A673 (cell line): Measurements from ENCODE around the gene NUDT16. TPM values are rescaled to one million over a fixed set of nuclear protein-coding genes. Genes with fewer than 3 reads are reported as not detected.
"Not testable (repeated sequence)": the region's sequence is repeated elsewhere in the genome, so short reads cannot be mapped to it uniquely, and the experiment has no call there.

ENCODE experiments used
- BruUV-seq: library from RNA; stranded (reverse); fragments of 400-500 nt; replicated peaks from 2 replicates; lab custom pipeline; 2021; lab: Mats Ljungman, UMichigan
- CTCF ChIA-PET: fragments of 300-600 bp; sonication (Branson Sonifier 250); formaldehyde crosslinking; loops from one replicate; lab custom pipeline; 2022; ENCODE audit warnings: antibody characterized with exemption; lab: Charles Lee
- POLR2A ChIA-PET: fragments of 300-600 bp; sonication (Branson Sonifier 250); formaldehyde crosslinking; loops from one replicate; lab custom pipeline; 2022; ENCODE audit warnings: antibody characterized with exemption; ENCODE audit not compliant: low non-redundant PET; lab: Charles Lee
- DNase-seq: peaks from one replicate; pipeline ENCODE4 v3.0.0-alpha.2; 2015; ENCODE audit warnings: low spot score
- H3K27ac ChIP-seq: fragments of 200-600 bp; sonication (generic); 2 replicates; pipeline ENCODE4 v1.5.1; 2016; ENCODE audit warnings: mixed run types, low read depth, mild to moderate bottlenecking, mixed read lengths, antibody characterized with exemption, low read length; ENCODE audit not compliant: poor library complexity, severe bottlenecking
- H3K27me3 ChIP-seq: fragments of 200-600 bp; sonication (generic); replicated peaks from 2 replicates; pipeline ENCODE4 v1.6.1; 2017; ENCODE audit warnings: mixed run types, low read depth, mild to moderate bottlenecking, mixed read lengths, antibody characterized with exemption, low read length; ENCODE audit not compliant: insufficient read depth, poor library complexity
- H3K36me3 ChIP-seq: fragments of 200-600 bp; sonication (generic); 2 replicates; pipeline ENCODE4 v1.6.1; 2016; ENCODE audit warnings: mixed run types, mild to moderate bottlenecking, mixed read lengths, antibody characterized with exemption, low read length; ENCODE audit not compliant: insufficient read depth, poor library complexity, severe bottlenecking
- H3K4me1 ChIP-seq: fragments of 200-600 bp; sonication (generic); 2 replicates; pipeline ENCODE4 v1.6.1; 2017; ENCODE audit warnings: mixed run types, mild to moderate bottlenecking, mixed read lengths, antibody characterized with exemption, low read length; ENCODE audit not compliant: insufficient read depth, poor library complexity, severe bottlenecking
- H3K4me3 ChIP-seq: fragments of 200-600 bp; sonication (generic); 2 replicates; pipeline ENCODE4 v1.5.1; 2016; ENCODE audit warnings: low read depth, mixed run types, mild to moderate bottlenecking, mixed read lengths, low read length; ENCODE audit not compliant: poor library complexity, severe bottlenecking
- H3K9me3 ChIP-seq: fragments of 200-600 bp; sonication (generic); 2 replicates; pipeline ENCODE4 v1.6.1; 2016; ENCODE audit warnings: mixed run types, low read depth, mild to moderate bottlenecking, mixed read lengths, antibody characterized with exemption, low read length; ENCODE audit not compliant: poor library complexity, severe bottlenecking
- EZH2 ChIP-seq: fragments of 200-600 bp; sonication (generic); IDR thresholded peaks from 2 replicates; pipeline ENCODE4 v1.6.1; 2017; ENCODE audit warnings: borderline replicate concordance, low read depth, mild to moderate bottlenecking, mixed read lengths, antibody characterized with exemption, low read length; ENCODE audit not compliant: poor library complexity, severe bottlenecking
- intact Hi-C: fragments of 100-400 bp; cut with micrococcal nuclease; formaldehyde crosslinking; loops from one replicate; pipeline ENCODE4 v1.10.0; 2022; ENCODE audit not compliant: unreplicated experiment
- total RNA-seq: library from RNA; stranded (reverse); gene quantifications from 2 replicates; pipeline ENCODE4 v1.2.3, GENCODE V29; 2021
- TF ChIP-seq, protein P1 (sequence below): fragments of 300-800, 200-600 bp; sonication (generic); conservative IDR thresholded peaks from 2 replicates; pipeline ENCODE4 v1.5.1; 2017; ENCODE audit warnings: low read depth, mild to moderate bottlenecking, antibody characterized with exemption, low read length, moderate library complexity, mixed read lengths

NUDT16 gene
- total RNA-seq, 1 experiment from 2014 or later = 0.24 TPM

DNA sequence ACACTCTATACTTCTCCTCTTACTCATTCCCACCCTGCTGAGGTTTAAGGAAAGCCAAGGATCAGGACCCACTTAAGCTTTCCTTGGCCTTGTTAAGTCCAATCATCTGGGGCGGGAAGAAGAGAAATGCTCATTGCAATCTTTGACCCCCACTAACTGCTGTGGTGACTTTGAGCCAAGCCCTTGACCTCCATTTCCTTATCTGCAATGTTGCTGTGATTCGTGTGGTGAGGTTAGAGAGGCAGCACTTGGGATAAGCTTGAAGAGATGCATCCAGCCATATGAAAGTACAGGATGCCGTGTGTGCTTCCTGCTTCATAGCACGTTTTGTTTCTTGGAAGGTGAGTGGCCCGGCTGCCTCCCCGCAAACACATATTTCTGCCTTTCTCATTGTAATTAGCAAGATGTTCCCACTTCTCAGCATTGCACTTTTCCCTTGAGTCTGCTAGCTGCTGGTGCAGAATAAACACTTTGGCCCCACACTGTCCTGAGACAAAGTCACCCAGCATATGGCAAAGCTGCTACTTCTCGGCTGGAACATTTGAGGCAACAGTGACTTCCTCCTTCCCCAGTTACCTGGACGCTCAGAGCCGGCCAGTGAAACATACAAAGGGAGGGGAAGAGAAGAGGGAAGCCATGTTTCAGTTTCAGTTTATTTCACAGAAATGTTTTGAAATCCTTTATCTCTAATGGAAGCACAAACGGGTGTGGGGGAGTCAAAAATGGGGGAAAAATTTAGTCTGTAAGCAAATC lies 10.5 kb upstream of the NUDT16 start:
- BruUV-seq = no TSS peak
- POLR2A ChIA-PET = no interaction called here
- no peak for DNase-seq
- intact Hi-C loops = no loop called here
- peaks cover 9% of the 10 kb centered on the region for H3K27me3 ChIP-seq
- H3K4me1 ChIP-seq = no peaks in the 10 kb centered on the region
- H3K9me3 ChIP-seq = no peaks in the 10 kb centered on the region
- no peaks in the 10 kb centered on the region for H3K36me3 ChIP-seq
- H3K4me3 ChIP-seq = no peak overlapping the region
- no peak for TF ChIP-seq EZH2
- TF ChIP-seq, protein P1, sequence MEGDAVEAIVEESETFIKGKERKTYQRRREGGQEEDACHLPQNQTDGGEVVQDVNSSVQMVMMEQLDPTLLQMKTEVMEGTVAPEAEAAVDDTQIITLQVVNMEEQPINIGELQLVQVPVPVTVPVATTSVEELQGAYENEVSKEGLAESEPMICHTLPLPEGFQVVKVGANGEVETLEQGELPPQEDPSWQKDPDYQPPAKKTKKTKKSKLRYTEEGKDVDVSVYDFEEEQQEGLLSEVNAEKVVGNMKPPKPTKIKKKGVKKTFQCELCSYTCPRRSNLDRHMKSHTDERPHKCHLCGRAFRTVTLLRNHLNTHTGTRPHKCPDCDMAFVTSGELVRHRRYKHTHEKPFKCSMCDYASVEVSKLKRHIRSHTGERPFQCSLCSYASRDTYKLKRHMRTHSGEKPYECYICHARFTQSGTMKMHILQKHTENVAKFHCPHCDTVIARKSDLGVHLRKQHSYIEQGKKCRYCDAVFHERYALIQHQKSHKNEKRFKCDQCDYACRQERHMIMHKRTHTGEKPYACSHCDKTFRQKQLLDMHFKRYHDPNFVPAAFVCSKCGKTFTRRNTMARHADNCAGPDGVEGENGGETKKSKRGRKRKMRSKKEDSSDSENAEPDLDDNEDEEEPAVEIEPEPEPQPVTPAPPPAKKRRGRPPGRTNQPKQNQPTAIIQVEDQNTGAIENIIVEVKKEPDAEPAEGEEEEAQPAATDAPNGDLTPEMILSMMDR = no peak
- CTCF ChIA-PET = no interaction called here
- no peak overlapping the region for H3K27ac ChIP-seq

DNA sequence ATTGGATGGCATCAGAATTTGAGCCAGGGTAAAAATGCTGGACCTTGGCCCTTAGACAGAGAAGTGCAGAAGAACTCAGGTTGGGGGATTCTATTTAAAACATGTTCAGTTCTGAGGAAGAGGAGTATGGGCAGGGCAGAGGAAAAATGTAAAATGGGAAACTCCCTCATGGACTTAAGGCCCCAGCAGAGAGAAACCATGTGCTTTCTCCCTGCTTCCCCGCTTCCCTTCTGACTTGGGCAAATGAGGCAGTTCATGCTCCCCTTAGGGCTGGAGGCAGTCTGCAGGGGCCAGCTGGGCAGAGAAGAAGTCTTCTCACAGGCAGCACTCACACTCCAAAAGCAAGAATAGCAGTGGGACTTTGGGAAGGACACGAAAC lies 9.9 kb upstream of the NUDT16 start:
- DNase-seq = no peak
- intact Hi-C loops = no loop called here
- H3K4me1 ChIP-seq = no peaks in the 10 kb centered on the region
- no peaks in the 10 kb centered on the region for H3K36me3 ChIP-seq
- H3K4me3 ChIP-seq = no peak overlapping the region
- peaks cover 9% of the 10 kb centered on the region for H3K27me3 ChIP-seq
- no peak overlapping the region for H3K27ac ChIP-seq
- BruUV-seq = no TSS peak
- TF ChIP-seq, protein P1 = no peak
- TF ChIP-seq EZH2 = no peak
- CTCF ChIA-PET = no interaction called here
- no peaks in the 10 kb centered on the region for H3K9me3 ChIP-seq
- POLR2A ChIA-PET = no interaction called here

DNA sequence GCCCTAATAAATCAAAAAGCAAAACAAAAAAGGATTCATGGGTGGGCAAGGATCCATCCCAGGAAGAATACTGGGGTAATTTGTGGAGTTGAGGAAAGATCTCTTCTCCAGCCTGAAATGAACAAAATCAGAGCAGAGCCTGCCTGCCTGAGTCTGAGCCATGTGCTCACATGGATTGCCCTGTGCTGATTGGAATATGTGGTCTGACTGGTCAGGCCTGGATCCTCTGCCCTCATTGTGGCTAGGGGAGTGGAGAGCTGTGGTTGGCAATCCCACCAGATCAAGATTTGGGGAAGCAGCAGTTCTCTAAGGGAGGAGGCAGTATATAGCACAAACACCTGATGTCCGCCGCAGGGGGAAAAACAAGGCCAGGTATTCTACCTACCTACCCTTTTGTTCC lies 6.8 kb upstream of the NUDT16 start:
- no peak for TF ChIP-seq EZH2
- TF ChIP-seq, protein P1 = no peak
- BruUV-seq = no TSS peak
- ChIA-PET POLR2A (no interaction called here), CTCF (no interaction called here)
- H3K9me3 ChIP-seq = no peaks in the 10 kb centered on the region
- intact Hi-C loops = no loop called here
- no peak overlapping the region for H3K27ac ChIP-seq
- peaks cover 9% of the 10 kb centered on the region for H3K27me3 ChIP-seq
- no peaks in the 10 kb centered on the region for H3K36me3 ChIP-seq
- no peaks in the 10 kb centered on the region for H3K4me1 ChIP-seq
- no peak overlapping the region for H3K4me3 ChIP-seq
- DNase-seq = no peak

DNA sequence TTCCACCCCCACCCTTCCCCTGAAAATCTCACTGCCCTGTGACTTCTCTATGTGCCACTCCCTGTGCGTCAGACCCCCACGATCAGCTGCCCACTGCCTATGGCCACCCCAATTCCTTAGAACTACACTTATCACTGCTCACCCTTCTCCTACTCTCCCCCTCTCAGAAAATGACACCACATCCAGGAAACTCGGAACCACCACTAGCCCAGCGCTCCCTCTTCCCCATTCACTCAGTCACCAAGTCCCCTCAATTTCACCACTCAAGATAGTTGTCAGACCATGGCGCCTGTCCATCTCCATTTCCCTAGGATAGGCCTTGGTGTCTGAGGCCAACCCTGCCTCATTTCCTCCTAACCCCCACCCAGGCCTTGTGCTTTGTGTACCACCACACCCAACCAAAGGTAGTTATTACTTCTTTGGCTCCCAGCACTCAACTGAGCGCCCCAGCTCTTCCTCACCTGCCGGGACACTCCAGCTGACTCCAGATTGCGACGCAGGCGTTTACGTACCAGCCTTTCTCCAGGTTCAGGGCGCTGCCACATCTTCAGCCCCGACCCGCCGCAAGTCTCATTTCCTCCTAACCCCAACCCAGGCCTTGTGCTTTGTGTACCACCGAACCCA lies 641 bp upstream of the NUDT16 start:
- H3K27me3 ChIP-seq, intact Hi-C loops, BruUV-seq, H3K4me1 ChIP-seq, H3K9me3 ChIP-seq, POLR2A ChIA-PET, H3K36me3 ChIP-seq, DNase-seq, CTCF ChIA-PET, H3K27ac ChIP-seq: not testable (repeated sequence)
- H3K4me3 ChIP-seq = peak overlapping the region; percentile 34
